Measurements from ENCODE around the gene PYHIN1.

Gene PYHIN1

DNA sequence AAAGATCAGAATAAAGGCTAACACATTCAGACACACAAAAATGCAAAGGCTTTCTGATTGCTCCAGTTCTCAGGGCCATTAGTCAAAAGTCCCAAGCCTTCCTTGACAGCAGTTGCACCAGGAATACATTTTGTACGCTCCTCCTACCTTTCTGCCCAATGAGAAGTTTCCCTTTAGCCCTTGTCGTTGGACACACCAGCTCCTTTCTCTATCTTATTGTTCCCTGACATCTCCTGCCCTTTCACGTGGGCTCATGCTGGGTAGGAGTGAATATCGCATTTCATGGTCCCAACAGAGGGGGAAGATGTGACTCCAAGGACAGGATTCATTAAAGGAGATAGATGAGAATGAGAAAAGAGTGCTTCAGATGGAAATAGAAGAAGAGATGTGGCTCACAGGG is 44.9 kb downstream of the PYHIN1 start:
- no peak overlapping the region for H2AFZ ChIP-seq (ENCODE audit: low read depth, low read length)
- ATAC-seq (ENCODE audit: insufficient read depth, low read depth) (no peak), DNase-seq (no peak)

DNA sequence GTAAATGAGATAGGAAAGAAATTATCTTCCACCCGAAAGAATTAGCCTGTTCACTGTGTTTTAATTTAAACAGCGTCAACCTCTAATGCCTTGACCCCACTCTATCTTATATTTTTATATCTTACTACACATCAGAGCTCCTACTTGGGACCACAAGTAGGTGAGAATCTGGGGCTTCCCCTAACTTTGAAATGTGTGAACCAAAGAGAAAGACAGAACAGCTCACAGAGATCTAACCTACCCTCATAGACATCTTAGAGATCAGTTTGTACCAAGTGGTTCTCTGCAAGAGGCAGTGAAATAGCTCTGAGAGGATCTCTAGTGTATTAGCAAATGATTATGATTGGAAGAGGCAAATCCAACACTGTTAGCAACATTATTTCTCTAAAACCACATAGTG is 47.4 kb downstream of the PYHIN1 start:
- no peak overlapping the region for H3K4me2 ChIP-seq (ENCODE audit: insufficient read depth, low read length)
- H2AFZ ChIP-seq (ENCODE audit: low read depth, low read length), result no peak overlapping the region
- no peaks in the 10 kb centered on the region for H3K36me3 ChIP-seq (ENCODE audit: insufficient read depth, low read length)
- H3K9me3 ChIP-seq (ENCODE audit: insufficient read depth, low read length, severe bottlenecking), result peaks cover 4% of the 10 kb centered on the region
- TF ChIP-seq EZH2 (IDR thresholded peaks at IDR 0.05; ENCODE audit: borderline replicate concordance, low read depth, low read length, severe bottlenecking), result no peak
- TF ChIP-seq, protein P1, sequence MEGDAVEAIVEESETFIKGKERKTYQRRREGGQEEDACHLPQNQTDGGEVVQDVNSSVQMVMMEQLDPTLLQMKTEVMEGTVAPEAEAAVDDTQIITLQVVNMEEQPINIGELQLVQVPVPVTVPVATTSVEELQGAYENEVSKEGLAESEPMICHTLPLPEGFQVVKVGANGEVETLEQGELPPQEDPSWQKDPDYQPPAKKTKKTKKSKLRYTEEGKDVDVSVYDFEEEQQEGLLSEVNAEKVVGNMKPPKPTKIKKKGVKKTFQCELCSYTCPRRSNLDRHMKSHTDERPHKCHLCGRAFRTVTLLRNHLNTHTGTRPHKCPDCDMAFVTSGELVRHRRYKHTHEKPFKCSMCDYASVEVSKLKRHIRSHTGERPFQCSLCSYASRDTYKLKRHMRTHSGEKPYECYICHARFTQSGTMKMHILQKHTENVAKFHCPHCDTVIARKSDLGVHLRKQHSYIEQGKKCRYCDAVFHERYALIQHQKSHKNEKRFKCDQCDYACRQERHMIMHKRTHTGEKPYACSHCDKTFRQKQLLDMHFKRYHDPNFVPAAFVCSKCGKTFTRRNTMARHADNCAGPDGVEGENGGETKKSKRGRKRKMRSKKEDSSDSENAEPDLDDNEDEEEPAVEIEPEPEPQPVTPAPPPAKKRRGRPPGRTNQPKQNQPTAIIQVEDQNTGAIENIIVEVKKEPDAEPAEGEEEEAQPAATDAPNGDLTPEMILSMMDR (IDR thresholded peaks at IDR 0.05; ENCODE audit: borderline replicate concordance, extremely low read depth, low read length, poor library complexity, severe bottlenecking), result no peak
- no peaks in the 10 kb centered on the region for H3K79me2 ChIP-seq (ENCODE audit: insufficient read depth, low read length)
- H3K4me1 ChIP-seq (ENCODE audit: insufficient read depth, low read length), result no peaks in the 10 kb centered on the region
- DNase-seq, result no peak
- no peak overlapping the region for H3K27ac ChIP-seq (ENCODE audit: low read length)
- H3K9ac ChIP-seq (ENCODE audit: low read depth, low read length), result no peak overlapping the region
- H3K27me3 ChIP-seq (ENCODE audit: insufficient read depth, low read length, poor library complexity), result peaks cover 8% of the 10 kb centered on the region
- ATAC-seq (ENCODE audit: insufficient read depth, low read depth), result no peak
- H3K4me3 ChIP-seq (ENCODE audit: low read depth in 1 of 2, low read length in 2 of 2), result no peak overlapping the region
- no peaks in the 10 kb centered on the region for H4K20me1 ChIP-seq (ENCODE audit: insufficient read depth, low read length)

More for the DNA sequence above, 44.9 kb downstream of the PYHIN1 start:
- no peaks in the 10 kb centered on the region for H3K9me3 ChIP-seq (ENCODE audit: insufficient read depth, low read length, severe bottlenecking)
- no peak overlapping the region for H3K9ac ChIP-seq (ENCODE audit: low read depth, low read length)
- TF ChIP-seq, protein P1 (IDR thresholded peaks at IDR 0.05; ENCODE audit: borderline replicate concordance, extremely low read depth, low read length, poor library complexity, severe bottlenecking), result no peak
- no peak for TF ChIP-seq EZH2 (IDR thresholded peaks at IDR 0.05; ENCODE audit: borderline replicate concordance, low read depth, low read length, severe bottlenecking)
- H3K4me3 ChIP-seq (ENCODE audit: low read depth in 1 of 2, low read length in 2 of 2), result no peak overlapping the region
- H3K36me3 ChIP-seq (ENCODE audit: insufficient read depth, low read length), result no peaks in the 10 kb centered on the region
- no peaks in the 10 kb centered on the region for H3K4me1 ChIP-seq (ENCODE audit: insufficient read depth, low read length)
- no peak overlapping the region for H3K27ac ChIP-seq (ENCODE audit: low read length)
- H4K20me1 ChIP-seq (ENCODE audit: insufficient read depth, low read length), result no peaks in the 10 kb centered on the region
- peaks cover 8% of the 10 kb centered on the region for H3K27me3 ChIP-seq (ENCODE audit: insufficient read depth, low read length, poor library complexity)
- H3K79me2 ChIP-seq (ENCODE audit: insufficient read depth, low read length), result no peaks in the 10 kb centered on the region
- no peak overlapping the region for H3K4me2 ChIP-seq (ENCODE audit: insufficient read depth, low read length)

DNA sequence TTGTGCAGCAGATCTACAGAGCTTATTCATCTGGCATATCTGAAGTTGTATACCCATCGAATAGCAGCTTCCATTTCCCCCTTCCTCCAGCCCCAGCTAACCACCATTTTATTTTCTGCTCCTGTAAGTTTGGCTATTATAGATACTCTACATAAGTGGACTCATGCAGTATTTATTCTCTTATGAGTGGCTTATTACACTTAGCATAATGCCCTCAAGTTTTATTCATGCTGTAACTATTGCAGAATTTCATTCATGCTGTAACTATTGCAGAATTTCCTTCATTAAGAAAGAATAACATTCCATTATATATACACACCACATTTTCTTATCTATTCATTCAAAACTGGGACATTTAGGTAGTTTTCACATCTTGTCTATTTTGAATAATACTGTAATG is 47.9 kb downstream of the PYHIN1 start:
- H3K4me2 ChIP-seq (ENCODE audit: insufficient read depth, low read length), result no peak overlapping the region
- peaks cover 8% of the 10 kb centered on the region for H3K27me3 ChIP-seq (ENCODE audit: insufficient read depth, low read length, poor library complexity)
- no peak overlapping the region for H3K27ac ChIP-seq (ENCODE audit: low read length)
- H3K79me2 ChIP-seq (ENCODE audit: insufficient read depth, low read length), result no peaks in the 10 kb centered on the region
- no peaks in the 10 kb centered on the region for H4K20me1 ChIP-seq (ENCODE audit: insufficient read depth, low read length)
- H2AFZ ChIP-seq (ENCODE audit: low read depth, low read length), result no peak overlapping the region
- H3K9me3 ChIP-seq (ENCODE audit: insufficient read depth, low read length, severe bottlenecking), result peaks cover 4% of the 10 kb centered on the region
- no peak for DNase-seq
- H3K4me1 ChIP-seq (ENCODE audit: insufficient read depth, low read length), result no peaks in the 10 kb centered on the region
- H3K9ac ChIP-seq (ENCODE audit: low read depth, low read length), result no peak overlapping the region
- no peak for ATAC-seq (ENCODE audit: insufficient read depth, low read depth)
- TF ChIP-seq EZH2 (IDR thresholded peaks at IDR 0.05; ENCODE audit: borderline replicate concordance, low read depth, low read length, severe bottlenecking), result no peak
- TF ChIP-seq, protein P1 (IDR thresholded peaks at IDR 0.05; ENCODE audit: borderline replicate concordance, extremely low read depth, low read length, poor library complexity, severe bottlenecking), result no peak
- no peak overlapping the region for H3K4me3 ChIP-seq (ENCODE audit: low read depth in 1 of 2, low read length in 2 of 2)
- H3K36me3 ChIP-seq (ENCODE audit: insufficient read depth, low read length), result no peaks in the 10 kb centered on the region

DNA sequence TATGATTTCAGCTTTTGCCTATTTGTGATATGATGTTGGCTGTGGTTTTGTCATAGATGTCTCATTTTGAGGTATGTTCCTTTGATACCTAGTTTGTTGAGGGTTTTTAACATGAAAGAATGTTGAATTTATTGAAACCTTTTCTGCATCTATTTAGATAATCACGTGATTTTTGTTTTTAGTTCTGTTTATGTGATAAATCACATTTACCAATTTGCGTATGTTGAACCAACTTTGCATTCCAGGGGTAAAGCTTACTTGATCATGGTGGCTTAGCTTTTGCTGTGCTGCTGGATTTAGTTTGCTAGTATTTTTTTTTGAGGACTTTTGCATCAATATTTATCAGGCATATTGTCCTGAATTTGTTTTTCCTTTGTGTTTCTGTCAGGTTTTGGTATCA is 51.9 kb downstream of the PYHIN1 start:
- H4K20me1 ChIP-seq (ENCODE audit: insufficient read depth, low read length), result no peaks in the 10 kb centered on the region
- DNase-seq (no peak), ATAC-seq (ENCODE audit: insufficient read depth, low read depth) (no peak)
- H2AFZ ChIP-seq (ENCODE audit: low read depth, low read length), result no peak overlapping the region
- no peak overlapping the region for H3K27ac ChIP-seq (ENCODE audit: low read length)
- no peak overlapping the region for H3K4me2 ChIP-seq (ENCODE audit: insufficient read depth, low read length)
- H3K36me3 ChIP-seq (ENCODE audit: insufficient read depth, low read length), result no peaks in the 10 kb centered on the region
- no peaks in the 10 kb centered on the region for H3K79me2 ChIP-seq (ENCODE audit: insufficient read depth, low read length)
- no peaks in the 10 kb centered on the region for H3K4me1 ChIP-seq (ENCODE audit: insufficient read depth, low read length)
- H3K9ac ChIP-seq (ENCODE audit: low read depth, low read length), result no peak overlapping the region
- H3K27me3 ChIP-seq (ENCODE audit: insufficient read depth, low read length, poor library complexity), result peaks cover 5% of the 10 kb centered on the region
- no peak for TF ChIP-seq EZH2 (IDR thresholded peaks at IDR 0.05; ENCODE audit: borderline replicate concordance, low read depth, low read length, severe bottlenecking)
- TF ChIP-seq, protein P1 (IDR thresholded peaks at IDR 0.05; ENCODE audit: borderline replicate concordance, extremely low read depth, low read length, poor library complexity, severe bottlenecking), result no peak
- H3K4me3 ChIP-seq (ENCODE audit: low read depth in 1 of 2, low read length in 2 of 2), result no peak overlapping the region
- peaks cover 4% of the 10 kb centered on the region for H3K9me3 ChIP-seq (ENCODE audit: insufficient read depth, low read length, severe bottlenecking)
